ENCODE measurements around the gene RDH13.

DNA sequence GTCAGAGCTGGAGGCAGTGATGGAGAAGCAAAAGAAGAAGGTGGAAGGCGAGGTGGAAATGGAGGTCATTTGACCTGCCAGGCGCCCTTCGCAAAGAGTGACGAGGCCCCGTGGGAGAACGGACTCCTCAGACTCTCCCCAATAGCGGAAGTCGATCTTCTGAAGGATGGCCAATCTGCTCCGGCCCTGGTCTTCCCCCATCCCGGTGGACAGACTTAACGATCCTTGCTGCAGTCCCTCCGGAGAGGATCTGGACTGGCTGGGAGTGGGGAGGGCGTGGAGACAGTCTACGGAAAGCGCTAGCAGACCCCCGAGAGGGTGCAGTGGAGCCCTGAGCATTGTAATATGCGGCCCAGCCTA lies 24.6 kb upstream of the RDH13 start:
- no peak for TF ChIP-seq CTCF (IDR thresholded peaks at IDR 0.05)
- TF ChIP-seq JUND (IDR thresholded peaks at IDR 0.05), result no peak
- TF ChIP-seq ELF1 (IDR thresholded peaks at IDR 0.05), result no peak
- TF ChIP-seq SIN3A (IDR thresholded peaks at IDR 0.05; ENCODE audit: borderline replicate concordance, low read depth, low read length), result no peak
- no peak for TF ChIP-seq RAD21 (IDR thresholded peaks at IDR 0.05; ENCODE audit: low read length)
- no peak for TF ChIP-seq RCOR1 (IDR thresholded peaks at IDR 0.05; ENCODE audit: low read length)
- TF ChIP-seq GABPA (IDR thresholded peaks at IDR 0.05; ENCODE audit: low read depth), result no peak
- TF ChIP-seq EP300 (IDR thresholded peaks at IDR 0.05; ENCODE audit: borderline replicate concordance in 1 of 2, low read depth in 1 of 2, low read length in 1 of 2), result no peak
